ENCODE results near the gene ARID1B.

DNA sequence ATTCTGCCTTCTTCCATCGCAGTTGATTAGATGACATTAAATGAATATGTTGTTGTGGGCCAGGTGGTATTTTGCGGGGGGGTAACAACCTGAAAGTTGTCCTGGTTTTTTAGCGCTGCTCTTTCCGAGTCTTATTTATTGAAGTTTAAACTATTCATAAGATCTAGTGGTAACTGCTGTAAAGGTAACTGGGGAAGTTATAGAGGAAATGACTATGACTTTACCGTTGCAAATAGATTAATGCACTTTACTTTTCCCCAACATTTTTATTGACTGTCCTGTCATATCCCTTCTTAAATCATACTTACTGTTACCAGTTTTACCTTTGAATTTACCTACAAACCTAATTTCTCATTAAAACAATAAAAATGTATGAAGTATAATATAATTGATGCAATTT is 173.4 kb downstream of the ARID1B start:
- TF ChIP-seq YY1 (IDR thresholded peaks at IDR 0.05; ENCODE audit: extremely low read depth, insufficient replicate concordance, low read depth, low read length) (no peak), POLR2AphosphoS5 (IDR thresholded peaks at IDR 0.05; ENCODE audit: low read depth, low read length) (no peak), RAD21 (IDR thresholded peaks at IDR 0.05; ENCODE audit: low read depth) (no peak), SP1 (IDR thresholded peaks at IDR 0.05; ENCODE audit: low read depth) (no peak), CEBPB (IDR thresholded peaks at IDR 0.05; ENCODE audit: low read depth) (no peak), POLR2A (IDR thresholded peaks at IDR 0.05; ENCODE audit: borderline replicate concordance, extremely low read depth, insufficient read depth, insufficient read length) (no peak)
- TF ChIP-seq, protein P1, sequence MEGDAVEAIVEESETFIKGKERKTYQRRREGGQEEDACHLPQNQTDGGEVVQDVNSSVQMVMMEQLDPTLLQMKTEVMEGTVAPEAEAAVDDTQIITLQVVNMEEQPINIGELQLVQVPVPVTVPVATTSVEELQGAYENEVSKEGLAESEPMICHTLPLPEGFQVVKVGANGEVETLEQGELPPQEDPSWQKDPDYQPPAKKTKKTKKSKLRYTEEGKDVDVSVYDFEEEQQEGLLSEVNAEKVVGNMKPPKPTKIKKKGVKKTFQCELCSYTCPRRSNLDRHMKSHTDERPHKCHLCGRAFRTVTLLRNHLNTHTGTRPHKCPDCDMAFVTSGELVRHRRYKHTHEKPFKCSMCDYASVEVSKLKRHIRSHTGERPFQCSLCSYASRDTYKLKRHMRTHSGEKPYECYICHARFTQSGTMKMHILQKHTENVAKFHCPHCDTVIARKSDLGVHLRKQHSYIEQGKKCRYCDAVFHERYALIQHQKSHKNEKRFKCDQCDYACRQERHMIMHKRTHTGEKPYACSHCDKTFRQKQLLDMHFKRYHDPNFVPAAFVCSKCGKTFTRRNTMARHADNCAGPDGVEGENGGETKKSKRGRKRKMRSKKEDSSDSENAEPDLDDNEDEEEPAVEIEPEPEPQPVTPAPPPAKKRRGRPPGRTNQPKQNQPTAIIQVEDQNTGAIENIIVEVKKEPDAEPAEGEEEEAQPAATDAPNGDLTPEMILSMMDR (IDR thresholded peaks at IDR 0.05 in 2 of 3, conservative IDR thresholded peaks at IDR 0.05 in 1 of 3; ENCODE audit: borderline replicate concordance in 1 of 3, insufficient read depth in 1 of 3, low read depth in 2 of 3, low read length in 2 of 3): no peak
- TF ChIP-seq, protein P2, sequence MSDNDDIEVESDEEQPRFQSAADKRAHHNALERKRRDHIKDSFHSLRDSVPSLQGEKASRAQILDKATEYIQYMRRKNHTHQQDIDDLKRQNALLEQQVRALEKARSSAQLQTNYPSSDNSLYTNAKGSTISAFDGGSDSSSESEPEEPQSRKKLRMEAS (IDR thresholded peaks at IDR 0.05): no peak
